GM18511 (cell line): Measurements from ENCODE around the gene KCTD11.
A peak's percentile ranks its signal among the peaks of the same experiment; 100 is the strongest.

Experiments
- ATAC-seq: cut with Tn5 transposase; IDR thresholded peaks from one replicate; pipeline ENCODE4 v1.9.1; 2021; ENCODE audit warnings: mild to moderate bottlenecking, moderate library complexity; ENCODE audit not compliant: unreplicated experiment

KCTD11 gene

GRCh38 chr17:7369825-7370224, 17.9 kb downstream of the KCTD11 start:
- ATAC-seq, result no peak

- ATAC-seq, result no peak
These were observed 18.9 kb downstream of the KCTD11 start for GRCh38 chr17:7370853-7371252.

GRCh38 chr17:7374353-7374752, 22.4 kb downstream of the KCTD11 start:
- no peak for ATAC-seq

GRCh38 chr17:7379134-7379533, 27.2 kb downstream of the KCTD11 start:
- ATAC-seq, result no peak

GRCh38 chr17:7380321-7380720, 28.4 kb downstream of the KCTD11 start:
- no peak for ATAC-seq

- no peak for ATAC-seq
These were observed 29.1 kb downstream of the KCTD11 start, which contains the start of gene TNK1 for GRCh38 chr17:7380855-7381683. Gene TNK1, plus strand, starts transcription at chr17:7381089. Its CDS starts 1,838 bp downstream, at chr17:7382927.

- ATAC-seq, result no peak
These were observed 30.9 kb downstream of the KCTD11 start for GRCh38 chr17:7382901-7383300.

- ATAC-seq, result no peak
These were observed 31.4 kb downstream of the KCTD11 start for GRCh38 chr17:7383371-7383741.

GRCh38 chr17:7383742-7384488, 32.0 kb downstream of the KCTD11 start:
- peak; percentile 78 for ATAC-seq

- no peak for ATAC-seq
These were observed 32.6 kb downstream of the KCTD11 start for GRCh38 chr17:7384489-7385081.

GRCh38 chr17:7388856-7389255, 36.9 kb downstream of the KCTD11 start:
- ATAC-seq, result no peak

GRCh38 chr17:7389924-7390910, 38.3 kb downstream of the KCTD11 start:
- ATAC-seq, result no peak

- no peak for ATAC-seq
These were observed 39.3 kb downstream of the KCTD11 start for GRCh38 chr17:7391307-7391706.

GRCh38 chr17:7392696-7393612, 41.0 kb downstream of the KCTD11 start:
- ATAC-seq, result no peak

- peak; percentile 62 for ATAC-seq
These were observed 41.9 kb downstream of the KCTD11 start for GRCh38 chr17:7393613-7394451.

GRCh38 chr17:7394452-7395191, 42.7 kb downstream of the KCTD11 start, which contains the start of gene PLSCR3:
Gene PLSCR3, minus strand, starts transcription at chr17:7394525. Its CDS starts 415 bp downstream, at chr17:7394110.
- peak; percentile 78 for ATAC-seq

GRCh38 chr17:7396147-7396546, 44.2 kb downstream of the KCTD11 start:
- no peak for ATAC-seq

GRCh38 chr17:7398612-7399011, 46.6 kb downstream of the KCTD11 start:
- ATAC-seq, result no peak
